ENCODE data around the gene CLMN. TPM values are rescaled to one million over a fixed set of nuclear protein-coding genes. Genes with fewer than 3 reads are reported as not detected.

CLMN gene
- total RNA-seq, 1 experiment from 2014 or later: 33.4 TPM

- POLR2A ChIA-PET: interaction anchor here (1.5 kb wide), 1 partner anchor 10 kb away, joined by 5 read pairs; no protein-coding TSS in a partner anchor
- Histone ChIP-seq H3K79me2 (ENCODE audit: insufficient read depth, low read length) (peaks cover 69% of the 10 kb centered on the region), H2AFZ (ENCODE audit: low read depth, low read length, poor library complexity, severe bottlenecking) (no peak overlapping the region), H3K27me3 (ENCODE audit: insufficient read depth, low read length) (no peaks in the 10 kb centered on the region), H3K36me3 (ENCODE audit: control insufficient read depth in 1 of 2, insufficient read depth in 2 of 2, low read length in 2 of 2) (peaks cover 5 to 9% of the 10 kb centered on the region in 2 experiments; a peak in 2 of 4 replicates), H3K4me2 (ENCODE audit: low read length) (no peak overlapping the region), H3K27ac (ENCODE audit: low read depth, low read length) (no peak overlapping the region), H4K20me1 (ENCODE audit: insufficient read depth) (no peaks in the 10 kb centered on the region; the same call in 1 of the 2 replicates), H3K9me3 (ENCODE audit: control insufficient read depth in 1 of 2, insufficient read depth in 1 of 2, low read depth in 1 of 2, low read length in 2 of 2) (no peaks in the 10 kb centered on the region), H3K4me3 (replicated peaks in 1 of 2; ENCODE audit: low read depth in 1 of 2, low read length in 2 of 2) (no peak overlapping the region), H3K9ac (ENCODE audit: low read length) (no peak overlapping the region), H3K4me1 (ENCODE audit: control insufficient read depth in 1 of 2, insufficient read depth in 2 of 2, low read length in 2 of 2) (no peaks in the 10 kb centered on the region), H3K9me2 (ENCODE audit: insufficient read depth) (no peaks in the 10 kb centered on the region)
- TF ChIP-seq ELF1 (IDR thresholded peaks at IDR 0.05; ENCODE audit: borderline replicate concordance, low read depth): no peak
- no peak for TF ChIP-seq EGR1 (IDR thresholded peaks at IDR 0.05; ENCODE audit: low read depth)
- no peak for TF ChIP-seq POLR2AphosphoS5 (IDR thresholded peaks at IDR 0.05; ENCODE audit: low read depth, low read length)
- no peak for TF ChIP-seq ZFX (IDR thresholded peaks at IDR 0.05)
- no peak for TF ChIP-seq REST (IDR thresholded peaks at IDR 0.05; ENCODE audit: low read depth)
- TF ChIP-seq SP1 (IDR thresholded peaks at IDR 0.05; ENCODE audit: low read depth): no peak
- no peak for TF ChIP-seq YY1 (IDR thresholded peaks at IDR 0.05; ENCODE audit: extremely low read depth, insufficient replicate concordance, low read depth, low read length)
- TF ChIP-seq ZBTB33 (IDR thresholded peaks at IDR 0.05; ENCODE audit: extremely low read depth, insufficient replicate concordance, low read length): no peak
- no peak for TF ChIP-seq ZNF274 (IDR thresholded peaks at IDR 0.05; ENCODE audit: low read depth, low read length)
- no peak for TF ChIP-seq MAX (IDR thresholded peaks at IDR 0.05)
- TF ChIP-seq CEBPB (IDR thresholded peaks at IDR 0.05; ENCODE audit: low read depth): no peak
- no peak for TF ChIP-seq TCF7L2 (IDR thresholded peaks at IDR 0.05; ENCODE audit: borderline replicate concordance, extremely low read depth, insufficient read depth, insufficient read length)
- no peak for TF ChIP-seq SIN3A (IDR thresholded peaks at IDR 0.05; ENCODE audit: low read depth)
- TF ChIP-seq EZH2phosphoT487 (IDR thresholded peaks at IDR 0.05; ENCODE audit: borderline replicate concordance): no peak
- no peak for TF ChIP-seq EZH2 (IDR thresholded peaks at IDR 0.05)
- no peak for TF ChIP-seq RAD21 (IDR thresholded peaks at IDR 0.05; ENCODE audit: low read depth)
- TF ChIP-seq FOSL1 (IDR thresholded peaks at IDR 0.05; ENCODE audit: low read depth): no peak
- TF ChIP-seq CBX3 (IDR thresholded peaks at IDR 0.05; ENCODE audit: low read depth): no peak
- TF ChIP-seq SRF (IDR thresholded peaks at IDR 0.05; ENCODE audit: low read depth): no peak
- TF ChIP-seq JUND (IDR thresholded peaks at IDR 0.05): no peak
- no TSS peak for BruUV-seq (replicated peaks)
- RAD21 ChIA-PET (ENCODE audit: low non-redundant PET in 1 of 2, low total read pairs in 2 of 2, uncharacterized antibody in 2 of 2, unreplicated experiment in 2 of 2): no interaction called here
- no peak for ATAC-seq
- intact Hi-C loops (cut with micrococcal nuclease): no loop called here
- CTCF ChIA-PET: no interaction called here
- DNase-seq (ENCODE audit: low read depth, low spot score): no peak
Measured at GRCh38 chr14:95134304-95134933, 185.3 kb downstream of the CLMN start.
